Breast epithelium (tissue), 4 donors: Measurements from ENCODE around the gene RNF220. TPM values are rescaled to one million over a fixed set of nuclear protein-coding genes. Genes with fewer than 3 reads are reported as not detected.

ENCODE experiments used
- DNase-seq, 2 donors: peaks; one replicate each; pipeline ENCODE4 v3.0.0-alpha.2; 2019; ENCODE audit warnings: low spot score in 2 of 2
- H3K27ac ChIP-seq, 2 donors: fragments of 200-600 bp; sonication (generic) in 1 of 2; one replicate each; pipeline ENCODE4 v1.5.1; 2016 to 2019; ENCODE audit warnings: mild to moderate bottlenecking in 1 of 2
- H3K27me3 ChIP-seq, 2 donors: fragments of 200-600 bp; sonication (generic) in 1 of 2; one replicate each; pipeline versions ENCODE4 v1.5.1 to v1.6.0; 2017 to 2019; ENCODE audit warnings: control low read depth in 1 of 2, mild to moderate bottlenecking in 1 of 2
- H3K36me3 ChIP-seq: fragments of 200-600 bp; one replicate; pipeline ENCODE4 v1.5.1; 2019
- H3K4me1 ChIP-seq, 2 donors: fragments of 200-600 bp; sonication (generic); one replicate each; pipeline ENCODE4 v1.5.1; 2016 to 2019; ENCODE audit warnings: control low read depth in 1 of 2
- H3K4me3 ChIP-seq, 3 donors: fragments of 200-600 bp; sonication (generic); 1 replicate in 2 of 3; 2 replicates in 1 of 3; pipeline ENCODE4 v1.5.1; 2016 to 2019; ENCODE audit warnings: mild to moderate bottlenecking in 3 of 3, moderate library complexity in 2 of 3
- H3K9me3 ChIP-seq, 2 donors: fragments of 200-600 bp; sonication (generic) in 1 of 2; one replicate each; pipeline ENCODE4 v1.5.1; 2016 to 2019; ENCODE audit warnings: control low read depth in 1 of 2
- CTCF ChIP-seq, 3 donors: fragments of 450-650 bp; IDR thresholded peaks; one replicate each; pipeline ENCODE4 v1.5.1; 2016 to 2017; ENCODE audit warnings: antibody characterized with exemption in 3 of 3, mild to moderate bottlenecking in 3 of 3, moderate library complexity in 3 of 3
- POLR2A ChIP-seq: fragments of 450-650 bp; IDR thresholded peaks from one replicate; pipeline ENCODE4 v1.6.1; 2016; ENCODE audit warnings: antibody characterized with exemption, mild to moderate bottlenecking, moderate library complexity
- POLR2AphosphoS5 ChIP-seq, 3 donors: sonication (generic); formaldehyde crosslinking; IDR thresholded peaks; one replicate each; pipeline ENCODE4 v1.6.1; 2017; ENCODE audit warnings: antibody characterized with exemption in 3 of 3
- intact Hi-C: fragments of 100-400 bp; cut with DNase I; formaldehyde crosslinking; loops from one replicate; pipeline ENCODE4 v1.15.1; 2023; ENCODE audit warnings: low total_unique reads
- total RNA-seq, 3 donors: library from RNA; depleted of rRNA; stranded (reverse); fragments of >200 nt; gene quantifications; one replicate each; pipeline ENCODE4 v1.1.0, GENCODE V29; 2016

Gene RNF220
- total RNA-seq, 3 donors from 2014 or later = 90.4 to 110 (median 93.4) TPM

- H3K9me3 ChIP-seq = no peaks in the 10 kb centered on the region
- TF ChIP-seq CTCF (IDR thresholded peaks at IDR 0.05) = no peak
- no peak for TF ChIP-seq POLR2AphosphoS5 (IDR thresholded peaks at IDR 0.05)
- TF ChIP-seq POLR2A = no peak
- no peak overlapping the region for H3K4me3 ChIP-seq
- H3K4me1 ChIP-seq = no peaks in the 10 kb centered on the region
- no peak for DNase-seq
- intact Hi-C loops = no loop called here
- no peak overlapping the region for H3K27ac ChIP-seq
- H3K36me3 ChIP-seq = no peaks in the 10 kb centered on the region
- H3K27me3 ChIP-seq = no peaks in the 10 kb centered on the region
Measured at GRCh38 chr1:44701141-44701573, 296.1 kb downstream of the RNF220 start.

Other genes with a start within 250 kb of the RNF220 start
- 10 to 100 TPM; 40.3 to 66.2 (median 51.4) TPM for gene DMAP1, start 191.8 kb upstream of the RNF220 start, total RNA-seq
- 10 to 100 TPM; 35.8 to 49.2 (median 41.1) TPM for gene ERI3, start 50.0 kb upstream of the RNF220 start, total RNA-seq